AML-193 (cell line): Measurements from ENCODE around the gene MET.
"Not testable (repeated sequence)": the region's sequence is repeated elsewhere in the genome, so short reads cannot be mapped to it uniquely, and the experiment has no call there.

Source experiments
- DNase-seq, 2 experiments: peaks; one replicate each; lab custom pipeline; 2025; lab: John Stamatoyannopoulos, UW

MET gene

DNA sequence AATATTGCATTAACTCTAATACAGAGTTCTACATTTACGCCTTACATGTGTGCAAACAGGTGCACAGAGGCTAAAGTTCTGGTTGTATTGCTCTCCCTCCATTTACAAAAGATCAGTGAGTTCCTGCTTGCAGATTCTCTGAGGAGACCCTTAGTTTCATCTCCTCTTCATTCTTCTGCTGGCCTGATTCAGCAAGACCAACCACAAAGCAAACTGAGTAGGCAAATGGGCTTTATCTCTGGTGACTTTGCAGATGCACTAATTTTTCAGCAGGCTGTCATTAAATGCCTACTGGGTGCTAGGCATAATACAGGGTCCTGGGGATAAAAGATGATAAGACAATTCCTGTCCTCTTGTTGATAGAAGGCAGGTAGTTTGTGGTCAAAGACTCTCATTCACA, 56.4 kb downstream of the MET start:
- no peak for DNase-seq

DNA sequence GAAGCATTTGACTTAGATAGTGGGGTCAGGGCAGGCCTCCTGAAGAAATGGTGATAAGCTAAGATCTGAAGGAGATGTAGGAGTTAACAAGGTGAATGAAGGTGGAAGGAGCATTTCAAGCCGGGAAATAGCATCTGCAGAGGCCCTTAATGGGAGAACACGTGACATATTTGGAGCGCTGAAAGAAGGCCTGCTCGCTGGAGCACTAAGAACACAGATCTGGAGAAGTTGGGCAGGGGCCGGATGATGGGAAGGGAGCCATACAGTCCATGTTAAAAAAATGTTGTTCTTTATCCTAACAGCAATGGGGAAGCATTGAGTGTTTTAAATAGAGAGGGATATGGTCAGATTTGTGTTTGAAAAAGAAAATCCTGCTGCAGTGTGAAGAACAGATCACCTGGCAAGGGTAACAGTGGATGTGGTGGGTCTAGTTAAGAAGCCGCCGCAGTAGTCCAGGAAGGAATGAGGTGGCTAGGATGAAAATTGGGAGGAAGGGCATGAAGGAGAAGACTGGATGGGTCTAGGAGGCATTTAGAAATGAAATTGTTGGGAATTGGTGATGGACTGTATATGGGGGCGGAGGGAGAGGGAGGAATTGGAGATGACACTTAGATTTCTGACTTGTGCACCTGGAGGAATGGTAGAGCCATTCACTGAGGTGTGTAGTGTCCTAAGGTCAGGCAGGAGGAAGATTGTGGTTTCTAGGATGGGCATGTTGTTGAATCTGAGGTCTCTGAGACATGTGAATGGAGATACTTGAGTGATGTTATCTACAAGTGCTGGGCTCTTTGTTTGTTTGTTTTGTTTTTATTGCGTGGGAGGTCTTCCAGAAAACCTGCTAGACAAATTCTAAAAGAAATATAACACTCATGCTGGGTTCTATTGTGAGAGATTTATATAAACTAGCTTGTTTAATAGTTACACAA, 58.4 kb downstream of the MET start:
- DNase-seq: no peak

DNA sequence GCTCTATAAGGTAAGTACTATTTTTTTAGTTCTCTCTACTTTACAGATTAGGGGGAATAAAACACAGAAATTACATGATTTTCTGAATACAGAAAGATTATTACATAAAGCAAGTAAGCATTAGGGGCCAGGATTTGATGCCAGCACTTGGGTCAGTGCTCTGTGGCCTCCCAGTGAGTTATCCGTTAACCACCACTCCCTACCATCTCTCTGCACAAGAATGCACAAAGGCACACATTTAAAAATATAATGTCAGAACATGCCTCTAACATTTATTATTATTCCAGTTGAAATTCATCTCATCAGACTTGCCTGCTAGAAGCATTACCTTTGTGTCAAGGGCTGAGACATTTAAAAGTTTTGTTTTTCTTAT, 59.0 kb downstream of the MET start:
- DNase-seq: no peak

DNA sequence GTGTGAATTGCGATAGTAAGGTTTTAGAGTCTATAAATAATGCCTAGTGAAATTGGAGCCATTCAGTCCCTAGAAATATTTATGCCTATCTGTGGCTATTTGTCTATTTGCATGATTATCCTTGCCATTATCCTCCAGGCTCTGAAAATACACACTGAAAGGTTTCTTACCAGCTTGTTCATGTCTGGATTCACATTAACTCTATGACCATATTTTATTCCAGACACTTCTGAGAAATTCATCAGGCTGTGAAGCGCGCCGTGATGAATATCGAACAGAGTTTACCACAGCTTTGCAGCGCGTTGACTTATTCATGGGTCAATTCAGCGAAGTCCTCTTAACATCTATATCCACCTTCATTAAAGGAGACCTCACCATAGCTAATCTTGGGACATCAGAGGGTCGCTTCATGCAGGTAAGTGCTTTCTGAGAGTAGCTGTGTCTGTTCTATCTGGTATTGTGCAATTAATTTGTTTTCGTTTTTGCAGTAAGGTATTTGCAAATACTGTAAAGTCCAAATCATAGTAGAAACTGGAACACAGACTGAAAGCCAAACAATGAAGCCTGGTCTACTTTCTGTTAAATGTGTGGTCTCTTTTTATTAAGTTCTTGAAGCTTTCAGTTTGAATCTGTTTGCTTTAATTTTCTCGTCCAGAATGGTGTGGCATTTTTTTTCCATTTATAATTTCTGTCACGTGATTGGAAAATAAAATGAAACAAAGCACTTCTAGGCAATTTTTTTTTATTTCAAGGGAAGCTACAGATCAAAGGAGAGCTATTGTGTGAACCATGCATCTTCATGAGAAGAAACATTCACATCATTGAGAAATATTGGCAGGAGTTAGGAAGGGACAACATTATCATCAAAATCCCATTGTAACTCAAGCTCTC, 59.7 kb downstream of the MET start:
- no peak for DNase-seq

DNA sequence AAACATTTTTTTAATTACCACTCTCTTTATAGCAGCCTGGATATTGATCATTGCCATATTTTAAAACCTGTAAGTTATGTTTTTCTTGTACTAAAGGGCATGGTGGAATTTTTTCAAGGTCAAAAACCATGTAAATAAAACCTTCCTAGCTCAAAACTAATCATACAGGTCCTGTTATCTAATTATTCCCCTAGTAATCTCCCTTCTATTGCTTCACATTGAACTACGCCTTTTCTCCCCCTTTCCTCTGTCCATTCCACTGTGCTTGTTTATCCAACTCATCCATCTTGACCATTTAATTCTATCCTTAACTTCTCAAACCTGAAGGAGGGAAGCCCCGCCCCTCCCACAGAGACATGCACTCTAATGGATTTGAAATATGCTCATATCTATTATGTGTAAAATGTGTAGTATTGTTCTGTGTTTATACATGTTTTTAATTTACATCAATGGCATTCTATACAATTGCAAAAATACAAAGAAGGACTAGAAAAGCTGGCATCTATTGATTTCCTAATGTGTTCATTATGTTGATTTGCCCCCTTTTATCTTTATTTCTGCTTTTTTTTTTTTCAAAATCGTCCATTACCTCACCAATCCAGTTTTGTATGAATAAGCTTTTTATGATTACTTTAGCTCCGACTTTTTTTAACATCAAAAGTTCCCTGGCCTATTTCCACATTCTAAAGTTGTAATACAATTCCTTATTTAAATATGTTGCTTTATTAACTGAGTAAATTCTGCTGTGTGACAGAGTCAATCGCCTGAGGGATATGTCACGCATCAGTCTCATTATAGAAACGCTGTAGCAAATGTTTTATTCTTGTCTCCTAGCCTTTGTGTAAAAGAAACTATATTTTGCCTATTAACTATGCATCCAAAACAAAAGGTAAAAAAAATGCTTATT, 61.0 kb downstream of the MET start:
- DNase-seq: no peak

DNA sequence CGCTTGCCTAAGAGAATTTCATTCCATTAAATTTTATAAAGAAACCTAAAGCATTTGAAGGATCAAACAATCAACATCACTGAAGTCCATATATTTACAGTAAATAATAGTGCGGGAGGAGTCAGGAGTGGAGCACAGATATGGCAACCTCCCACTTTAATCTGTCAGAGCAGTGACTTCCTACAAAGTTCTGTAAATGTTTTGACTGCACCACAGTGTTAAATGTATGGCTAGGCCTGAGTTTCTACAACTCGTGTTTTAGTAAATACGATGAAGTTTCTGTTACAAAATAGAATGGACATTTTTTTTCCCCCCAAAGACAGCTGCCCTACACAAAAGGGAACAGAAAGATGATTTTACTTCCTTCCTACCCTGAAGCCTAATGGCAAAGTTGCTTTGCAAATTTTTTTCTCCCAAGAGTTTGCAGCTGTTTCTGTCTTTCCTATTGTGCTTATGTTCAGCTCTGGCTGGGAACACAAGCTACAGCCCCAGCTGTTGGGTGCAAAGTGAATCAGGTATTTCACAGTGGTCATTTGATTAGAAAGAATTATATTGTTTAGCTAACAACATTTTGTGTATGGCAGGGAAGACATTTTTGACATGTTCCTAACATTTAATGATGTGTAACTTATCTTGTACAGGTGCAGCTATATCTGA, 62.1 kb downstream of the MET start:
- DNase-seq: no peak

DNA sequence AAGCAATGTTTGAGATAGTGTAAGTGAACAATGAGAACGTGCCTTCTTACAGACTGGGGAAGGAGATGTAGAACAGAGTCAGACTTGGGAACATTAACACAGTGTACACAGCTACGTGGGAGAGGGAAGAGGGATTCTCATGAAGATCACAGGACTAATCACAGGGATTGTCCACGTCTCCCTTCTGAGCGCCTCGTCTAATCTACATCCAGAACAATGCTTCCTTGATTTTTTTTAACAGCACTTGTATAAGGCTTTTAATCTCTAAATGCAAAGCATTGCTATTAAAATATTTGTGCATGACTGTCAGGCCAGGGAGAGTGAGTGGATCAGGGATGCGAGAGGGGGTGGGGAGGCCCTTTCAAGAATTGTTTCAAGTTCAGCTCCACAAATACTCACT, 62.7 kb downstream of the MET start:
- no peak for DNase-seq

DNA sequence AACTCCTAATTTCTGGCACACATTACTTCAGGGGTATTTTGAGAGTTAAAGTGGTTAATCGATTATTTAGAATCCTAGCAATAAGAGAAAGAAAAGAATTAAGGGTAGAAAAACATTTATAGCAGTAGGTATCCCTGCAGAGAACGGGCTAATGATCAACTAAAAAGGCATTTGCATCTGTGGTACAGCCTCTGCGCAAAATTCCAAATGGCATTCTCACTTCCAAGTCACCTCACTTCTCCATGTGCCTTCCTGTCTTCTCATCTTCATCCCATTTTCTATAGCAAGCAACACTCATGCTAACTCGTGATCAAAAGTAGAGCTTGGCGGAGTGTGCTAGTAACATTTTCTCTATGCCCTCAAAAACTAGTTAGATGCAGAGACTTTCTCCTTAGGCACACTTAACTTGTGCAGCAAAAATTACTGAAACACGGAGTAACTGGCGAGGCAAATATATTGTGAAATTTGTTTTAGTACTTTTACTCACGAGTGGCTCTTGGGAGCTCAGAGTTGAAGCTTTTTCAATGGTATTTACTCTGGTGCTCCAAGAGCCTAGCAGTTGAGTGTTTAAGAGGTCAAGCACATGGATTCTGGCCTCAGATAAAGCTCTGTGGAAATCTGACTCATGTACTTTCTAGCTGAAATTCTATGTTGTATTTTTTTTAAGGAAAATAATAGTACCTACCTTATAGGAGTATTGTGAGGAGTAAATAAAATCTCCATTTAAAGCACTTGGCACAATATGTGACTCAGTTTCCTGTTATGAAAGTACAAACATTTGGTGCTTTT, 65.1 kb downstream of the MET start:
- DNase-seq: no peak

DNA sequence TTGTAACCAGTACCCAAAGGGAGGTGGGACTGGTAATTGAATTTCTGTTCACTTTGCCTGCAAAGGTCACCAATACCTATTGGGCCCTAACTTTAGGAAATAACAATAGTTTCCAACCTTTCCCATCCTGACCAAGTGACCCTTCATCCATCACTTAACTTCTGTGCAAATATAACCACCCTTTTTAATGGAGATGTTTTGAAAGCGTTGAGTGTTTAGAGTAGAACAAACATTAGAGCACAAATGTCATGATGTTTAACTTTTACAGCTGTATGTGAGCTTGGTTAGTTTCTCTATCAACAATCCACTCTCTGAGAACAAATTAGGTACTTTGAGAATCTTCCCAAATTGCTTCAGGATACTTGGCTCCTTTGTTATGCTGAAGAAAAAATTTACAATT, 66.4 kb downstream of the MET start:
- no peak for DNase-seq

DNA sequence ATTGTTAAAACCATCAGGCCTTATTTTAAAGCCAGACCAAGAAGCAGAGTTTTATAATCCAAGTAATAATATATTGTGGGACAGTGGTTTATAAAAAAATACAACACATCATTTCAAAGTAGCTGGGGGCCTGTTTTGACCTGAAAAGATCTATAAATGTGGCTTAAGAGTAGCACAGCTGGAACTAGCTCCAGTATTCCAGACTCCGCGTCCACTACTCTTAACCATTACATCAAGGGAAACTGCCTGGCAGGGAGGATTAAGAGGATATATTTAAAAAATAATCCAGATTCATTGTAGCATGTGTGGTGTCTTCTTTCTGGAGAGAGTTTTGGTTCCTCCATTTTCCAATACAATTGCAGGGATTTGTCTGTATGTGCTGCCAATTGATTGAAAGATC, 67.3 kb downstream of the MET start:
- DNase-seq: no peak

DNA sequence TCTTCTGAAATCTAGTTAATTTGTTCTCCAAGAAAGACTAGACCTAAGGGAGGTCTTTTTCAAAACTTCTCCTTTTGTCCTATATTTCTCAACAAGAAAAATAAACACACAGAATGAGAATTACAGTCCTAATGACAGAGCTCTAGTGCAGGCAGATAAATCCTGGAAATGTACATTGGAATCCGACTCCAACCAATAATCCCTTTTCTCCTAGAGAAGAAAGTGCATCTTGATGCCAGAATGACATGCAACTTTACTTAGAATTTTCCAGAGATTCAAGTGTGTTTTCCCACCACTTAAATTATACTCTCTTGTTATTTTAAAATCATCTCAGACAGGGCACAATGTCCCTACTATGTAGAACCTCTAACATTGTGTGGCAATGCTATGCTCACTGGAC, 68.2 kb downstream of the MET start:
- no peak for DNase-seq

DNA sequence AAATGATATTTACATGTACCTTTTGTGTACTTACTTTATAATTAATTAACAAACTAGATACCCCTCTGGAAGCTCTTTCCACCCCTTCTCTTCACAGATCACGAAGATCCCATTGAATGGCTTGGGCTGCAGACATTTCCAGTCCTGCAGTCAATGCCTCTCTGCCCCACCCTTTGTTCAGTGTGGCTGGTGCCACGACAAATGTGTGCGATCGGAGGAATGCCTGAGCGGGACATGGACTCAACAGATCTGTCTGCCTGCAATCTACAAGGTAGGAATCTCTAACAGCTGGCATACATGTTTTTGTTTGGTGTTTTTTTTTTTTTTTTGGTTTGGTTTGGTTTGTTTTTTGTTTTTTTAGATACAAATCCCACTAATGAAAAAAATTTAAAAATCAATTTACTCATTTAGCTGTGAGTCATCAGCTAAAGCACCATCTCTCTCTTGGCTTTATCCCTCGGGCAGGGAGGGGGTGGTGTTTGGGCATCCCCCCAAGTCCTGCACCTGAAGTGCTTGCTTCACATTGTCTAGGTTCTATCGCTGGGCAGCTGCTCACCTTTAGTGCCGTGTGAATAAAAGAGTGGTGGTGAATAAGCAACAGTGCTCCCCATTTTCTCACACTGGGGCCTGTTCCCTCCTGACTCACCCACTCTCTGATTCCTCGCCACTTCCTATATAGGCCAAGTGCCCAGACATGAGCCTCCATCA, 68.9 kb downstream of the MET start:
- no peak for DNase-seq

DNA sequence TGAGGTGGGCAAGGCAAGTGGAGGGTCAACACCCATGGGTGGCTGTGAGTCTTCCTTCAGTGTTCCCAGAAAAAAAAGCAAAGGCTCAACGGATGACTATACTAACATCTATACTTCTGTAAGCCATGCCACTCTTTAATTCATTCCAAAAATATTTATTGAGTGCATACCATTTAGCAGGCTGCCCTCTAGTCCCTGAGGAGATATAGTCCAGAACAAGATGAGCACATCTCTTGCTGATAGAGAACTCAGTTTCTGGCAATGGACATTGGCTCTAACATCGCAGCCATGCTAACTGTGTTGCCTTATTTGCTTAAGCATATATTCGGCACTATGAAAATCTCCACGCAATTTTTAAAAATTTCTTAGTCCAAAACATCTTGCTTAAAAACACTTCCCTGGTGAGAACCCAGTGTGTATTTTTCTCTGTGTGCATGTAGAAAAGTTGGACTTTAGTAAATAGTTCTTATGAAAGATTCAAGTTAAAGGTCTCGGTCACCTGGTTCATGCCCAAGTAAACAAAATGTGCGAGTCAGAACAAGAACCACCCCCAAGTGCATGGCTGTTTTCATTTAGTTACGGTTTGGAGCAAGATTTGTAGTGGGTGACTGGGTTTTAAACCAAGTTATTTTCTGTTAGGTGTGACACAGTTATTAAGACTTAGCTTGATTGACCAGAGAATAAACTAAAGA, 69.8 kb downstream of the MET start:
- no peak for DNase-seq

DNA sequence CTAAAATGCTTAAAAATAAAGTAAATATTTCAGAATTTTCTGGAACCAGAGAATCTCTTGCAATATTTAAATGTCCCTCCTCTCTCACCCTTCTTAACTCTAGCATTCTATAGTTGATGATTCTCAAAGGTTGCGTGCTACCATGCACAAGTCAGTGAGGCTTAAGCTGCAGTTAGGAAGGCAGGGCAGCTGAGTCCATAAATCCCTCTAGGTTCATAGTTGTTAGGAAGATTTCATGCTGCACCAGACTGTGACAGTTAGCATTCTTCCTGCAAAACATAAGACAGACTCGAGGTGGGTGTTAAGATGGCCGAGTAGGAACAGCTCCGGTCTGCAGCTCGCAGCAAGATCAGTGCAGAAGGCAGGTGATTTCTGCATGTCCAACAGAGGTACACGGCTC, 70.6 kb downstream of the MET start:
- no peak for DNase-seq

DNA sequence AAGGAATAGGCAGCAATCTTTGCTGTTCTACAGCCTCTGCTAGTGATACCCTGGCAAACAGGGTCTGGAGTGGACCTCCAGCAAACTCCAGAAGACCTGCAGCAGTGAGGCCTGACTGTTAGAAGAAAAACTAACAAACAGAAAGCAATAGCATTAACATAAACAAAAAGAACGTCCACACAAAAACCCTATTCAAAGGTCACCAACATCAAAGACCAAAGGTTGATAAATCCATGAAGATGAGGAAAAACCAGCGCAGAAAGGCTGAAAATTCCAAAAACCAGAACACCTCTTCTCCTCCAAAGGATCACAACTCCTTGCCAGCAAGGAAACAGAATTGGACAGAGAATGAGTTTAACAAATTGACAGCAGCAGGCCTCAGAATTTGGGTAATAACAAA, 71.8 kb downstream of the MET start:
- not testable (repeated sequence) for DNase-seq

DNA sequence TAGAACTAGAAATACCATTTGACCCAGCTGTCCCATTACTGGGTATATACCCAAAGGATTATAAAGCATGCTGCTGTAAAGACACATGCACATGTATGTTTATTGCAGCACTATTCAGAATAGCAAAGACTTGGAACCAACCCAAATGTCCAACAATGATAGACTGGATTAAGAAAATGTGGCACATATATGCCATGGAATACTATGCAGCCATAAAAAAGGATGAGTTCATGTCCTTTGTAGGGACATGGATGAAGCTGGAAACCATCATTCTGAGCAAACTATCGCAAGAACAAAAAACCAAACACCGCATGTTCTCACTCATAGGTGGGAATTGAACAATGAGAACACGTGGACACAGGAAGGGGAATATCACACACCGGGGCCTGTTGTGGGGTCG, 74.4 kb downstream of the MET start:
- DNase-seq: not testable (repeated sequence)

DNA sequence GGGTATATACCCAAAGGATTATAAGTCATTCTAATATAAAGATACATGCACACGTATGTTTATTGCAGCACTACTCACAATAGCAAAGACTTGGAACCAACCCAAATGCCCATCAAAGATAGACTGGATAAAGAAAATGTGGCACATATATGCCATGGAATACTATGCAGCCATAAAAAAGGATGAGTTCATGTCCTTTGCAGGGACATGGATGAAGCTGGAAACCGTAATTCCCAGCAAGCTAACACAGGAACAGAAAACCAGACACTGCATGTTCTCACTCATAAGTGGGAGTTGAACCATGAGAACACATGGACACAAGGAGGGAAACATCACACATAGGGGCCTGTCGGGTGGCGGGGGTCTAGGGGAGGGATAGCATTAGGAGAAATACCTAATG, 79.1 kb downstream of the MET start:
- not testable (repeated sequence) for DNase-seq

DNA sequence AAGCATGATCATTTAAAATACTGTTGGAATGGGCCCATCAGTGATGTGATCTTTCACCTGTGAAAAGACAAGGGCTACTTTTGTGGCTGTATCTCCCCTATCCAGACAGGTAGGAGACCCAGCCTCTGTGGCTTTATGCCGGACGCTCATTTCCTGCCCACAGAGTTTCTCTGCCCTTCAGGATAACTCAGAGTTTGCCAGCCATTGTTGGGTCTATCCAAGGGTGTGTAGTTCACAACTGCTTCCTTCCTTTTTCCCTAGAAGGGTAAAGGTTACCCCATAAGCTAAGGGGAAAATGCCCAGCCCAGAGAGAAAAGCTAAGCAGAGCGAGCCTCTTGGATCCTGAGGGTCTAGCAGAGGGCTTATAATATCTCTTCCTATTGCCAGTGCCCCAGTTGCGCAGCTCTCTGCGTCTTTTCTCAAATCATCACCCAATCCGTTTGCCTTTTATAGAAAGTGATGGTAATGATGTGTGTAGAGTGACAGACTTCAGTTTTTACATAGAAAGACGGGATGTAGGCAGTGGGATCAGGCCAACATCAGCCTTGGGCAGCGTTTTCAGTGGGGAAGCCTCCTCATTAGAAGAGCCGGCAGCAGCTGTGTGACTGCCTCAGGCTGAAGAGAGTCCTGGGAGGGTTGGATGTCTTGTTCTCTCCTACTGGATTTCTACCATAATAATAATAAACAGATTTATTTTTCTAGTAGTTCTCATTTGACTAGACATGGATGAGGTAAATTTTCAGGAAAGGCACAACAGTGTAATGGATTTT, 80.5 kb downstream of the MET start:
- no peak for DNase-seq

DNA sequence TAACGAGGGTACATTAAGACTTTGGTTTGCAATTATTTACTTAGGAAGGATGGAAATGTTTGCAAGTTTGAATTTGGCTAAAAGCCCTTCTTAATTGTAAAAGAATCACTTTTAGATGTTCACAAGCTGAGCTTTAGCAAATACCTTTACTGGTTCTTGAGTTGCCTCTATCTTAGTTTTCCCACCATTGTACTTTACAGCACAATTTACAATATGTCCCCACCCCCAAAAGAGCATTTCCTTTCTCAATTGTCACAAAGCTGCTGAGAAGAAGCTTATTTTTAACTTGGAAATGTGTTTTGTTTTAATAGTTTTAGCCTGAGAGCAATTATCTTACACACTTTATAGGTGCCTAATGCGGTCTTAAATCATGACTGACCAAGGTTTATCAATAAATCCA, 81.1 kb downstream of the MET start:
- no peak for DNase-seq
